Coronary artery (tissue), 2 donors: Measurements from ENCODE around the gene NIPAL3.

Source experiments
- DNase-seq: peaks from one replicate; pipeline ENCODE4 v3.0.0-alpha.2; 2017; ENCODE audit warnings: low spot score
- H3K27ac ChIP-seq, 2 donors: fragments of 200-600 bp; sonication (generic); one replicate each; pipeline ENCODE4 v1.5.1; 2016 to 2019
- H3K4me3 ChIP-seq: fragments of 200-600 bp; sonication (generic); 2 replicates; pipeline ENCODE4 v1.5.1; 2016; ENCODE audit warnings: mild to moderate bottlenecking, moderate library complexity
- TF ChIP-seq, protein P1 (sequence below): fragments of 200-600 bp; sonication (generic); IDR thresholded peaks from one replicate; pipeline ENCODE4 v1.5.1; 2019; ENCODE audit warnings: antibody characterized with exemption

NIPAL3 gene

DNA sequence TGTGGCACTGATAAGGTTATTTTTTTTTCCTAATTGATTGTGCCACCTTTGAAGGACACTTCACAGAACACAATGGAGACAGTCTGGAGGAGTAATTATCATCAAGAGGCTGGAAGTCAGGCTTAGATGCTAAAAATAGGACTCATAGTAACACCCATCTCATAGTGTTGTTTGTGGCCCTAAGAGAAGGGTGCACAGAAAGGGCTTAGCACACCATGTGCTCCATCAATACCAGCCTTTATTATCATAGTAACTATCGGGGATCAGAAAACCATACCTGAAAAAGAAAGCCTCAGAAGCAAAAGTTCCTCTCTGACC is 11.9 kb downstream of the NIPAL3 start:
- H3K27ac ChIP-seq: no peak overlapping the region
- TF ChIP-seq, protein P1, sequence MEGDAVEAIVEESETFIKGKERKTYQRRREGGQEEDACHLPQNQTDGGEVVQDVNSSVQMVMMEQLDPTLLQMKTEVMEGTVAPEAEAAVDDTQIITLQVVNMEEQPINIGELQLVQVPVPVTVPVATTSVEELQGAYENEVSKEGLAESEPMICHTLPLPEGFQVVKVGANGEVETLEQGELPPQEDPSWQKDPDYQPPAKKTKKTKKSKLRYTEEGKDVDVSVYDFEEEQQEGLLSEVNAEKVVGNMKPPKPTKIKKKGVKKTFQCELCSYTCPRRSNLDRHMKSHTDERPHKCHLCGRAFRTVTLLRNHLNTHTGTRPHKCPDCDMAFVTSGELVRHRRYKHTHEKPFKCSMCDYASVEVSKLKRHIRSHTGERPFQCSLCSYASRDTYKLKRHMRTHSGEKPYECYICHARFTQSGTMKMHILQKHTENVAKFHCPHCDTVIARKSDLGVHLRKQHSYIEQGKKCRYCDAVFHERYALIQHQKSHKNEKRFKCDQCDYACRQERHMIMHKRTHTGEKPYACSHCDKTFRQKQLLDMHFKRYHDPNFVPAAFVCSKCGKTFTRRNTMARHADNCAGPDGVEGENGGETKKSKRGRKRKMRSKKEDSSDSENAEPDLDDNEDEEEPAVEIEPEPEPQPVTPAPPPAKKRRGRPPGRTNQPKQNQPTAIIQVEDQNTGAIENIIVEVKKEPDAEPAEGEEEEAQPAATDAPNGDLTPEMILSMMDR: no peak
- no peak for DNase-seq
- no peak overlapping the region for H3K4me3 ChIP-seq

DNA sequence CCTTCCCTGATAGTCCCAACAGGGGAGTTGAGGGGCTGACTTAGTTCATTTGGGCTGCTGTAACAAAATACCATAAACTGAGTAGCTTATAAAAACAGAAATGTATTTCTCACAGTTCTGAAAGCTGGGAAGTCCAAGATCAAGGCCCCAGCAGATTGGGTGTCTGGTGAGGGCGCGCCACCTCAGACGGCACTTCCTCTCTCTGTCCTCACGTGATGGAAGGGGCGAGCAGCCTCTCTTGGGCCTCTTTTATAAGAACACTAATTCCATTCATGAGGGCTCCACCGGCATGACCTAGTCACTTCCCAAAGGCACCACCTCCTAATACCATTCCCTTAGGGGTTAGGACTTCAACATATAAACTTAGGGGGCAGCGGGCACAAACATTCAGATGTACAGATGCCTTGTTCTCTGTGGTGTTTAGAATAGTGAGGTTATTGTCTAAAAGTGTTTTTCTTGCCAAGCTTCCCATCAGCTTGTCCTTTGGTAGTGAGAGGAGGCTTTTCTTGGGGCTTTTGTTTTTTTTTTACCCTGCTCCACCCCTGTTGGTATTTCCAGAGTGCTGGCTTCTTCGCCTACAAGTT is 20.3 kb downstream of the NIPAL3 start:
- Histone ChIP-seq H3K4me3 (no peak overlapping the region), H3K27ac (no peak overlapping the region)
- DNase-seq: no peak
- TF ChIP-seq, protein P1: no peak

DNA sequence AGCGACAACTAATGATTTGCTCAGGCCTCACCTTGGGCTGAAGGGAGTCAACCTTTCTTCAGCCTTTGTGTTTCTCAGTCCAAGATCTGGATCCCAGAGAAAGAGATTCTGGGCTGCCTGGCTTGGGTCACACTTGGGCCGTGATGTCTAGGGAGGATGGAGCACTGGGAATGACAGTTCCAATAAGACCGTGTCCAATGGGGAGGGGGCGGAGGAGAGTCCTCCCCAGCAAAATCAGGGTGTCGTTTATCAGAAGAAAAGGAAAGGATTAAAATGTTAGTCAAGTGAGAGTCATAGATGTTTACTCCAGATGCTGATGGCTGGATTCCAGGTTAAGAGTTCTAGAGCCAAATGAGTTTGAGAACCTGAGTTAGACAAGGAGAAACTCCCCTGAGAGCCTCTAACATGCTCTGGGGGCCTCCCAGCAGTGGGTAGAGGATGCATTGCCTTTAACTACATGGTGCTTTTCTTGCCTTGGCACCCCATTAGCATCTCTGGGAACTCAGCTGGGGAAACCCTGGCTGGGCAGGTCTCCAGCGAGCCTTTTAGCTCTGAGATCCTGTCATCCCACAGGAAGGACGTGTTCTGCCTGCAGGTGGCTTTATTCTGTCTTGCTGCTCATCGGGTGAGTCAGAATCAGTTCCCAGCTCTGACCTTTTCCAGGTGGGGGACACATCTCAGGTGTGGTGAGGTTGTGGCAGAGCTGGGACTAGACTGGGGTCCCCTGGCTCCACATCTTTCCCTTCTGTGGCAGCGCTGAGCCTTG is 22.2 kb downstream of the NIPAL3 start:
- Histone ChIP-seq H3K27ac (peak overlapping the region in 1 of 2 donors; percentile 22), H3K4me3 (no peak overlapping the region)
- DNase-seq: no peak

DNA sequence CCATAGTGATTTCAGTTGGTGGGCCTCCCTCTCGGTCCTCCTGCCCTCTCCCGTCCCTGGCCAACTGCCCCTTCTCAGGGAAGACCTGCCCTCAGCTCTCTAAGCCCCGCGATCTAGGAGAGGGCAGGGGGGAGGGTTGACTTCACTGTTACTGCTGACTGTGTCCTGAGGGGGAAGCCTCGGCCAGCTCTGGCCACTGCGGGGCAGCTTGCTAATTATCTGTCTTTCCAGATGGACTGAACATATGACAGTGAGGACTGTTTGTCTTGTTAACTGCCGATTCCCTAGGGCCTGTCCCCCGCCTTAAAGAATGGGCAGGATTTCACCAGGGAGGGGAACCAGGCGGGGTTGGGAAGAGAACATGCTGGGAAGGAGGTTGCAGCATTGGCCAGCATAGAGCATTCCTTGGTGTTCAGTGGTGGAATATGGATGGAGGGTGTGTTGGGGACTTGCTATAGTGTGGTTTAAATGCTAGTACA is 22.9 kb downstream of the NIPAL3 start:
- no peak overlapping the region for H3K4me3 ChIP-seq
- DNase-seq: no peak
- peak overlapping the region in 1 of 2 donors; percentile 22 for H3K27ac ChIP-seq
- TF ChIP-seq, protein P1: no peak

More for the DNA sequence above, 22.2 kb downstream of the NIPAL3 start:
- TF ChIP-seq, protein P1: no peak

DNA sequence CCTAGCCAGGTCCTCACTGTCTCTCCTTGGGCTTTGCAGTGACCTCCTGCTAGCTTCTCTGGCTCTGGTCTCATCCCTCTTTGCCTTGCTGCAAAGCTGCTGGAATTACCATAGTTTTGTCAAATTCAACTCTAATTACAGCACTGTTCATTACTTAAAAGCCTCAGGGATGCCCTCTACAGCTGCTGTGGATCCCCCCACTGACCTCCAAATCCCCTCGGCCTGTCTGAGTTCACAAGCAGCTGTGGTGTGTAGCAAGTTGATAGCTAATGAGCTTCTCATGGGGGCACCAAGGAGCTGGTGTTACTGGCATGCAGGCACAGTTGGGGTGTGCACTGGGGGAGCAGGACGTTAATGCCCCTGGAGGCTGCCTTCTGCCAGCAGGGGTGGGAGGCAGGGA is 24.8 kb downstream of the NIPAL3 start:
- no peak overlapping the region for H3K4me3 ChIP-seq
- no peak overlapping the region for H3K27ac ChIP-seq
- no peak for DNase-seq
- TF ChIP-seq, protein P1: no peak

DNA sequence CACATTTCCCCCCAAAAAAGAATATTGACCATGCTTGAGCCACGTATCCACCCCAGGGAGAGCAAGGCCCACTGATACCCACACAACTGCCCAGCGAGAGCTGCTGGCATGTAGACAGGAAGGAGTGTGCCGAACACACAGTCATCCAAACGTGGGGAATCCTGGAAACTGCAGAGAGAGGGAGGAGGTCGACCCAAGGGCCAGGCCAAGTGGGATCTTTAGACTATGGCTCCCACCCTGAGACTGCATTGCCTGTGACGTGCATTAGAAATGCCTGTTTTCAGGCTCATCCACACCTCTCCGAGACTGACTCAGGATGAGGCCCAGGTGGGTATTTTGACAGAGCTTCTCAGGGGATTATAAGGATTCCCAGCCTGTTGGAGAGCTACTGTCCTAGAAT is 25.9 kb downstream of the NIPAL3 start:
- Histone ChIP-seq H3K27ac (no peak overlapping the region), H3K4me3 (no peak overlapping the region)
- DNase-seq: no peak
- TF ChIP-seq, protein P1: no peak
